Measurements from ENCODE around the gene ADAMTSL2.

ADAMTSL2 gene

GRCh38 chr9:133502112-133502511 lies 32.4 kb upstream of the ADAMTSL2 start:
- no peaks in the 10 kb centered on the region for H3K36me3 ChIP-seq (ENCODE audit: control insufficient read depth in 5 of 5, insufficient read depth in 5 of 5, low read length in 5 of 5)
- no peak overlapping the region for H3K27ac ChIP-seq (ENCODE audit: low read depth, low read length)
- peaks cover under 1 to 29% (median 17%) of the 10 kb centered on the region in 5 donors for H3K27me3 ChIP-seq (ENCODE audit: control insufficient read depth in 5 of 5, insufficient read depth in 4 of 5, low read length in 5 of 5)
- H3K9ac ChIP-seq (ENCODE audit: low read length in 5 of 5): no peak overlapping the region
- peaks cover 2 to 20% (median 16%) of the 10 kb centered on the region in 5 donors for H3K4me1 ChIP-seq (ENCODE audit: control insufficient read depth in 5 of 5, insufficient read depth in 5 of 5, low read length in 5 of 5)
- H3K9me3 ChIP-seq (ENCODE audit: control insufficient read depth in 5 of 5, low read length in 5 of 5): peaks cover 4 to 14% (median 10%) of the 10 kb centered on the region in 5 donors
- no peak overlapping the region for H3K4me3 ChIP-seq (ENCODE audit: low read depth in 1 of 5, low read length in 5 of 5)

- Histone ChIP-seq H3K9me3 (ENCODE audit: control insufficient read depth in 5 of 5, low read length in 5 of 5) (peaks cover 4 to 14% (median 10%) of the 10 kb centered on the region in 5 donors), H3K4me1 (ENCODE audit: control insufficient read depth in 5 of 5, insufficient read depth in 5 of 5, low read length in 5 of 5) (peaks cover 2 to 29% (median 21%) of the 10 kb centered on the region in 5 donors), H3K36me3 (ENCODE audit: control insufficient read depth in 5 of 5, insufficient read depth in 5 of 5, low read length in 5 of 5) (no peaks in the 10 kb centered on the region), H3K9ac (ENCODE audit: low read length in 5 of 5) (no peak overlapping the region), H3K27ac (ENCODE audit: low read depth, low read length) (no peak overlapping the region), H3K27me3 (ENCODE audit: control insufficient read depth in 5 of 5, insufficient read depth in 4 of 5, low read length in 5 of 5) (peaks cover 2 to 24% (median 6%) of the 10 kb centered on the region in 5 donors), H3K4me3 (ENCODE audit: low read depth in 1 of 5, low read length in 5 of 5) (peak overlapping the region in 1 of 5 donors; percentile 12)
Measured at GRCh38 chr9:133505186-133505830, 29.2 kb upstream of the ADAMTSL2 start.

- Histone ChIP-seq H3K27ac (ENCODE audit: low read depth, low read length) (no peak overlapping the region), H3K9me3 (ENCODE audit: control insufficient read depth in 5 of 5, low read length in 5 of 5) (peaks cover 4 to 14% (median 10%) of the 10 kb centered on the region in 5 donors), H3K27me3 (ENCODE audit: control insufficient read depth in 5 of 5, insufficient read depth in 4 of 5, low read length in 5 of 5) (peaks cover 2 to 24% (median 6%) of the 10 kb centered on the region in 5 donors), H3K36me3 (ENCODE audit: control insufficient read depth in 5 of 5, insufficient read depth in 5 of 5, low read length in 5 of 5) (no peaks in the 10 kb centered on the region), H3K4me3 (ENCODE audit: low read depth in 1 of 5, low read length in 5 of 5) (peak overlapping the region in 2 of 5 donors; percentile 12 to 19), H3K4me1 (ENCODE audit: control insufficient read depth in 5 of 5, insufficient read depth in 5 of 5, low read length in 5 of 5) (peaks cover 2 to 29% (median 21%) of the 10 kb centered on the region in 5 donors), H3K9ac (ENCODE audit: low read length in 5 of 5) (no peak overlapping the region)
Measured at GRCh38 chr9:133505901-133506652, 28.4 kb upstream of the ADAMTSL2 start.

GRCh38 chr9:133506653-133507038 lies 27.9 kb upstream of the ADAMTSL2 start:
- peaks cover 4 to 9% (median 6%) of the 10 kb centered on the region in 5 donors for H3K9me3 ChIP-seq (ENCODE audit: control insufficient read depth in 5 of 5, low read length in 5 of 5)
- no peak overlapping the region for H3K9ac ChIP-seq (ENCODE audit: low read length in 5 of 5)
- H3K4me1 ChIP-seq (ENCODE audit: control insufficient read depth in 5 of 5, insufficient read depth in 5 of 5, low read length in 5 of 5): peaks cover 2 to 29% (median 21%) of the 10 kb centered on the region in 5 donors
- H3K36me3 ChIP-seq (ENCODE audit: control insufficient read depth in 5 of 5, insufficient read depth in 5 of 5, low read length in 5 of 5): no peaks in the 10 kb centered on the region
- peaks cover 2 to 24% (median 6%) of the 10 kb centered on the region in 5 donors for H3K27me3 ChIP-seq (ENCODE audit: control insufficient read depth in 5 of 5, insufficient read depth in 4 of 5, low read length in 5 of 5)
- no peak overlapping the region for H3K27ac ChIP-seq (ENCODE audit: low read depth, low read length)
- H3K4me3 ChIP-seq (ENCODE audit: low read depth in 1 of 5, low read length in 5 of 5): no peak overlapping the region

- Histone ChIP-seq H3K9ac (ENCODE audit: low read length in 5 of 5) (no peak overlapping the region), H3K4me3 (ENCODE audit: low read depth in 1 of 5, low read length in 5 of 5) (no peak overlapping the region), H3K27ac (ENCODE audit: low read depth, low read length) (no peak overlapping the region), H3K4me1 (ENCODE audit: control insufficient read depth in 5 of 5, insufficient read depth in 5 of 5, low read length in 5 of 5) (peaks cover 2 to 29% (median 21%) of the 10 kb centered on the region in 5 donors), H3K9me3 (ENCODE audit: control insufficient read depth in 5 of 5, low read length in 5 of 5) (peaks cover 0 to 2% (median 2%) of the 10 kb centered on the region in 5 donors), H3K36me3 (ENCODE audit: control insufficient read depth in 5 of 5, insufficient read depth in 5 of 5, low read length in 5 of 5) (no peaks in the 10 kb centered on the region), H3K27me3 (ENCODE audit: control insufficient read depth in 5 of 5, insufficient read depth in 4 of 5, low read length in 5 of 5) (peaks cover 2 to 24% (median 6%) of the 10 kb centered on the region in 5 donors)
Measured at GRCh38 chr9:133507246-133507965, 27.1 kb upstream of the ADAMTSL2 start.

GRCh38 chr9:133508046-133508445 lies 26.5 kb upstream of the ADAMTSL2 start:
- no peak overlapping the region for H3K27ac ChIP-seq (ENCODE audit: low read depth, low read length)
- peaks cover 2 to 24% (median 6%) of the 10 kb centered on the region in 5 donors for H3K27me3 ChIP-seq (ENCODE audit: control insufficient read depth in 5 of 5, insufficient read depth in 4 of 5, low read length in 5 of 5)
- H3K4me1 ChIP-seq (ENCODE audit: control insufficient read depth in 5 of 5, insufficient read depth in 5 of 5, low read length in 5 of 5): peaks cover 2 to 29% (median 21%) of the 10 kb centered on the region in 5 donors
- H3K36me3 ChIP-seq (ENCODE audit: control insufficient read depth in 5 of 5, insufficient read depth in 5 of 5, low read length in 5 of 5): no peaks in the 10 kb centered on the region
- no peak overlapping the region for H3K4me3 ChIP-seq (ENCODE audit: low read depth in 1 of 5, low read length in 5 of 5)
- H3K9ac ChIP-seq (ENCODE audit: low read length in 5 of 5): no peak overlapping the region
- H3K9me3 ChIP-seq (ENCODE audit: control insufficient read depth in 5 of 5, low read length in 5 of 5): peaks cover 0 to 4% (median 0%) of the 10 kb centered on the region in 5 donors

- H3K9ac ChIP-seq (ENCODE audit: low read length in 5 of 5): no peak overlapping the region
- H3K9me3 ChIP-seq (ENCODE audit: control insufficient read depth in 5 of 5, low read length in 5 of 5): peaks cover 0 to 4% (median 0%) of the 10 kb centered on the region in 5 donors
- no peak overlapping the region for H3K4me3 ChIP-seq (ENCODE audit: low read depth in 1 of 5, low read length in 5 of 5)
- no peaks in the 10 kb centered on the region for H3K36me3 ChIP-seq (ENCODE audit: control insufficient read depth in 5 of 5, insufficient read depth in 5 of 5, low read length in 5 of 5)
- no peak overlapping the region for H3K27ac ChIP-seq (ENCODE audit: low read depth, low read length)
- H3K27me3 ChIP-seq (ENCODE audit: control insufficient read depth in 5 of 5, insufficient read depth in 4 of 5, low read length in 5 of 5): peaks cover 4 to 24% (median 6%) of the 10 kb centered on the region in 5 donors
- H3K4me1 ChIP-seq (ENCODE audit: control insufficient read depth in 5 of 5, insufficient read depth in 5 of 5, low read length in 5 of 5): peaks cover 2 to 37% (median 27%) of the 10 kb centered on the region in 5 donors
Measured at GRCh38 chr9:133509179-133510083, 25.1 kb upstream of the ADAMTSL2 start.

- Histone ChIP-seq H3K27ac (ENCODE audit: low read depth, low read length) (no peak overlapping the region), H3K36me3 (ENCODE audit: control insufficient read depth in 5 of 5, insufficient read depth in 5 of 5, low read length in 5 of 5) (no peaks in the 10 kb centered on the region), H3K4me3 (ENCODE audit: low read depth in 1 of 5, low read length in 5 of 5) (no peak overlapping the region), H3K9me3 (ENCODE audit: control insufficient read depth in 5 of 5, low read length in 5 of 5) (peaks cover 0 to 4% (median 0%) of the 10 kb centered on the region in 5 donors), H3K27me3 (ENCODE audit: control insufficient read depth in 5 of 5, insufficient read depth in 4 of 5, low read length in 5 of 5) (peaks cover 6 to 38% (median 18%) of the 10 kb centered on the region in 5 donors), H3K9ac (ENCODE audit: low read length in 5 of 5) (no peak overlapping the region), H3K4me1 (ENCODE audit: control insufficient read depth in 5 of 5, insufficient read depth in 5 of 5, low read length in 5 of 5) (peaks cover 2 to 31% (median 23%) of the 10 kb centered on the region in 5 donors)
Measured at GRCh38 chr9:133510926-133511505, 23.5 kb upstream of the ADAMTSL2 start.

GRCh38 chr9:133511607-133512006 lies 22.9 kb upstream of the ADAMTSL2 start:
- no peaks in the 10 kb centered on the region for H3K36me3 ChIP-seq (ENCODE audit: control insufficient read depth in 5 of 5, insufficient read depth in 5 of 5, low read length in 5 of 5)
- no peak overlapping the region for H3K9ac ChIP-seq (ENCODE audit: low read length in 5 of 5)
- H3K9me3 ChIP-seq (ENCODE audit: control insufficient read depth in 5 of 5, low read length in 5 of 5): peaks cover 0 to 4% (median 0%) of the 10 kb centered on the region in 5 donors
- H3K27ac ChIP-seq (ENCODE audit: low read depth, low read length): no peak overlapping the region
- H3K4me1 ChIP-seq (ENCODE audit: control insufficient read depth in 5 of 5, insufficient read depth in 5 of 5, low read length in 5 of 5): peaks cover 1 to 26% (median 20%) of the 10 kb centered on the region in 5 donors
- no peak overlapping the region for H3K4me3 ChIP-seq (ENCODE audit: low read depth in 1 of 5, low read length in 5 of 5)
- H3K27me3 ChIP-seq (ENCODE audit: control insufficient read depth in 5 of 5, insufficient read depth in 4 of 5, low read length in 5 of 5): peaks cover 6 to 40% (median 18%) of the 10 kb centered on the region in 5 donors

Measured in subcutaneous abdominal adipose tissue (tissue), 5 donors.